Measurements from ENCODE around the gene GBA2. TPM values are rescaled to one million over a fixed set of nuclear protein-coding genes. Genes with fewer than 3 reads are reported as not detected.

Gene GBA2
- total RNA-seq, 1 experiment from 2014 or later: 48.6 TPM

DNA sequence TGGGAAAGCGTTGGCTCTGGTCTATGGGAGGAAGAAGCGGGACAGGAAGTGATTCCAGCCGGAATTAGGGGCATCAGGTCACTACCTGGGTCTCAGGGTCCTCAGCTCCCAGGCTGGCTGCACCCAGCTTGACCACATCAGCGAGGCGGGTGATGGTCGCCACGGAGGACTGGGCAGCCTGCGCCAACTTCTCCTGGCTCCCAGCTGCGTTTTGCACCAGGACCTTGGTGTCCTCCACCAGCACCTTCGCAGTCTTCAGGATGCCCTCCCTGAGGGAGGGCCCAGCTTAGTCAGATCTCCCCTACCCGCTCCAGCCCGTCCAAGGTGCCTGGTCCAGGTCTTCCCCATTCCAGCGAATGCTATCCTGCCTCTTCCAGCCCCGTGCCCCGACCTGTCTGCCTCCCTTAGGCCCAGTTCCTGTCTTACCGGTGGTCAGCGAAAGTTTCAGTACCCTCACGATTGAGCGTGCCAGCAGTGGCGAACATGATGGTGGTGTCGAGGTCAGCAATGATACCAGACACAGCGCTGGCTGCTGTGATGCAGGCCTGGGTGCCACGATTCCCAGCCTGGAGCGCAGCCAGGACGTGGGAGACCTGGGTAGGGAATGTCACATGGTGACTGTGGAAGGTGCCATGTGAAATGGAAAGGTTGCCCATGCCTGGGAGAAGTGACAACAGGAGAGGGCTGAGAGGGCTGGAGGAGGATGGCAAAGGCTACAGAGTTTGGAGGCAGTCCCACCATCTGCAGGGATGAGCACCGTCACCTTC, 44.9 kb downstream of the GBA2 start:
- in situ Hi-C loops (cut with HindIII; ENCODE audit: low sequenced_read_pairs): no loop called here
- no peak for DNase-seq (ENCODE audit: low spot score)

DNA sequence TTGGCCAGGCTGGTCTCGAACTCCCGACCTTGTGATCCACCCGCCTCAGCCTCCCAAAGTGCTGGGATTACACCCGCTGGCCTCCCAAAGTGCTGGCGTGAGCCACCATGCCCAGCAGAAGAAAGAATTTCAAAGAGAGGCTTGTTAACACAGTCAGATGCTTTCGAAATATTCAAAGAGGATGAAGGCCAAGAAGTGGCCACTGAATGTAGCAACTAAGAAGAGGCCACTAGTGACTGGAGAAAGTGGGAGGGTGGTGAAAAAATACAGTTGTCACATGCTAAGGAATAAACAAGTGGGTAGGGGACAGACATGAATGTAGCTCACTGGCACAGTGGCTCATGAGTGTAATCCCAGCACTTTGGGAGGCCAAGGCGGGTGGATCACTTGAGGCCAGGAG, 46.3 kb downstream of the GBA2 start:
- no peak for DNase-seq (ENCODE audit: low spot score)
- in situ Hi-C loops (cut with HindIII; ENCODE audit: low sequenced_read_pairs): no loop called here

DNA sequence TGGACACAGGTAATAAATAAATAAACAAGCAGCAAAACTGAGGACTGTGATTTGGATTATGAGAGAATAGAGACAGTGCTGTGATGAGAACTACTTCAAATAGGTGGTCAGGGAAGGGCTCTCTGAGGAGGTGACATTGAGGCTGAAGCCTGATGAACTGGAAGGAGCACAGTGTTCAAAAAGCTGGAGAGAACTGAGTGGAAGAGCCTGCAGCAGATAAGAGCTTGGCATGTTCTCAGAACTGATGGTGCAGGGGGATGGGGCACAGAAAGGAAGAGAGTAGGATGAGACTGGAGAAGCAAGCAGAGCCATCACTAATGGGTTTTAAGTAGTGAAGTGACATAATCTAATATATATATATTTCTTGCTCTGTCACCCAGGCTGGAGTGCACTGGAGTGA, 48.1 kb downstream of the GBA2 start:
- no peak for DNase-seq (ENCODE audit: low spot score)
- in situ Hi-C loops (cut with HindIII; ENCODE audit: low sequenced_read_pairs): no loop called here

DNA sequence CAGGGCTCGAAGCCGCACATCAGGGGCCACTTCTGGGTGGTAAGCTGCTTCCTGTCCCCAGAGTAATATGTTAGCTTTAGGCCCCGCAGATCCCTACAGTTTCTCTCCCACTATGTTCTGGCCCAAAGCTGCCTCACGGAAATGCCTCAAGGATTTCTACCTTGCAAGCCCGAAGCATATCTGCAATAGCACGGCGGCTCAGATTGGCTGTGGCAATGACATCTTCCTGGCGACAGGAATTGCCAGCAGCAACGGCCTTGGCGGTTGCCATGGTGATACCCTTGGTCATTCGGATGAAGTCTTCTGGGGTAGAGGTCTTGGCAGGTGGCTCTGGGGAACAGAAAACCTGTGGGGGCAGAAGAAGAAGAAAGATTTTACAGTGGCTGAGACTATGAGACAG, 49.0 kb downstream of the GBA2 start:
- DNase-seq (ENCODE audit: low spot score): no peak
- in situ Hi-C loops (cut with HindIII; ENCODE audit: low sequenced_read_pairs): no loop called here

DNA sequence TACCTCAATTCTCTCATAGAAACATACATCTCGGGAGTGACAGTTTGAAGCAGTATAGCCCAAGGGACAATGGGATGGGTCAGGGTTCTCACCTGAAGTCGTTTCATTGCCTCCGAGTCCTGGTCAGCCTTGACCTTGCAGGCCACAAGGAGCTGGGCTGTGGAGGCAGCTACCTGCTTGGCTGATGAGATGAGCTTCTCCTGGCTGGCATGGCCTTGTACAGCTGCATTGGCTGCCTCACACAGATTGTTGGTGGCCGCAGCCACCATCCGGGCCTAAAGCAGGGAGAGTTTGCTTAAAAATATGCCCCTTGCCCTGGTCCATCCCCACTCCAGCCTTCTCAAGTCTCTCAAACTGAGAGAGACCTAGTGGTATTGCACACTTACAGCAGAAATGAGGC, 50.8 kb downstream of the GBA2 start:
- in situ Hi-C loops (cut with HindIII; ENCODE audit: low sequenced_read_pairs): no loop called here
- DNase-seq (ENCODE audit: low spot score): no peak

DNA sequence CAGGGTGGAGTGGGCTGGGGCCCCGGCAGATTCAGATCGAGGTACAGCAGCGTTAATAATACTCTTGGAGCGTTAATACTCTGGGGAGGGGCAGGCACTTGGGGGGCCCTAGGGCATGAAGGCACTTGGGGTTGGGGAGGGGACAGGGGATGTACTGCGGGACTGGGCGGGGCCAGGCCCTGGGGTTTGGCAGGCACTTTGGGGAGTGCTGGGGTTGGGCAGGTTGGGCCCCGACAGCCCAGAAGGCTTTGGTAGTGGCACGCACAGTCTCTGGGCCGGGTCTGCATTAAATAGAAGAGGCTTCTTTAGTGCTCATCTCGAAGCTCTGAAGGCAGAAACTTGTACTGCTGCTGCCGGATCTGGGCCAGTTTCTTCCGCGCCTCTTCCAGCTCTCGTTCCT, 51.5 kb downstream of the GBA2 start:
- no peak for DNase-seq (ENCODE audit: low spot score)
- in situ Hi-C loops (cut with HindIII; ENCODE audit: low sequenced_read_pairs): no loop called here

DNA sequence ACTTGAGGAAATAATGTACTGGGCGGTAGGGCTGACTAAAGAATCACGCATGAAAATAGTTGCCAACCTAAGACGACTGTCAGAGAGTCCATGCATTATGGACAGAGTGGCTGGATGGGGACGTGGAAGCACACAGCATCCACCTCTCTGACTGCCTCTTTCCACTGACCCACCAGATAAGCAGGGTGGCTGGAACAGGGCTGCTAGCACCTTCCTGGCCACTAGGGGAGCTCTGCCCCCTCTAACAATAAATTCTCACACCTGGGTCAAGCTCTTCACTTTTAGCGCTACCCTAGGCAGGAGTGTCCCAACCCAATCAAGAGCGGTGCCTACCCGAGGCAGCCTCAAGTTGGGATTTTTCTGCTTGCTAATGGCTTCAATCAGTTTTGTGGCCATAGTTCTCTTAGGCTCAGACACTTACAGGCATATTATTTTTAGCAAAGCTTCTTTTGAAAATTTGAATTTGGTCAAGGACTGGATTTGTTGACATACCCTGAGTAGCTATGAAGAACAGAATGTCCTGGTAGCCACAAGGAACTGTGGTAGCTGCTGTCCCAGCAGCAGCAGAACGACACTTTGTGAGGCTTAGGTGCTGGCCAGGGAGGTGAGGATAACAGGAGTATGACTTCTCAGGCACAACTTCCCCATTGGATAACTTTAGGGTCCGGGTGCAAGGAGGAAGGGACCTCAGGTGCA, 52.4 kb downstream of the GBA2 start:
- in situ Hi-C loops (cut with HindIII; ENCODE audit: low sequenced_read_pairs): no loop called here
- DNase-seq (ENCODE audit: low spot score): peak; percentile 82

DNA sequence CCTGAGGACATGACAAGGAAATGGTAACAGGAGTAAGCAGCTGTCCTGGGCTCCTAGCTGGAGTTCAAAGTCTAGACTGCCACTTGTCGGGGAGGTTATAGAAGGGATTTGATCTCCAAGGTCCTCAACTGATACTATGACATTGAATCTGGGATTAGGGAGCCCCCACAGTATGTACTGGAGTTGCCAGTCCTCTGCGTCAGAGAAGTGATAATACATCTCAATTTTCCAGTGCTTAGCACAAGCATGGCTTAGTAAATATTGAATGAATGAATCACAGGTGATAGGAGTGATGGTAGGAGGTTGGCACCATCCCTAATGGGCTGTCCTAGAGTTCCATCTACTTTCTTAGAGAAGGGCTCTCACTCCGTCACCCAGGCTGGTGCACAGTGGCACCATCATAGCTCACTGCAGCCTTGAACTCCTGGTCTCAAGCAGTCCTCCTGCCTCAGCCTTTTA, 53.1 kb downstream of the GBA2 start:
- in situ Hi-C loops (cut with HindIII; ENCODE audit: low sequenced_read_pairs): no loop called here

DNA sequence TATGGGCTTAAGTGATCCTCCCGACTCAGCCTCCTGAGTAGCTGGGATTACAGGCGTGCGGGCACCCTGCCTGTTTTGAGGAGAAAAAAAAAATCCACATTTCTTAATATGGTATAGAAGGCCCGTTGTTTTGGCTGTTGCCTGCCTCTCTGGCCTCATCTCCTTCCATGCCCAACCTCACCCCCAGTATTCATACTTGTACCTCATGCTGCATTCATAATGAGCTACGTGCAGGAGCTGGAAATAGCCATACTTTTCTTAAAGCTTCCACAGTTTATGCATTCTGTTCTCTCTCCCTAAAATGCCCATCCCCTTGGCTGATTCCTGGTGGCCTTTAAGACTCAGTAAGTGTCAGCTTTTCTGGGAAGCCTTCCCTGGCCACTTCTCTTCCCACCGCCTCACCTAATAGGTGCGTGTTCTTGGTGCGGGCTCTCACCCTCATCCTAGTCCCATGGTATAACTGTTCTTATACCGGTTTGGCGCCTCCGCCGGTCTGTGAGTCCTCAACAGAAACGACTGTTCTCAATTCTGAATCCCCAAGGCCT, 57.2 kb downstream of the GBA2 start:
- in situ Hi-C loops (cut with HindIII; ENCODE audit: low sequenced_read_pairs): no loop called here
- DNase-seq (ENCODE audit: low spot score): no peak

More for the DNA sequence above, 53.1 kb downstream of the GBA2 start:
- DNase-seq (ENCODE audit: low spot score): no peak

DNA sequence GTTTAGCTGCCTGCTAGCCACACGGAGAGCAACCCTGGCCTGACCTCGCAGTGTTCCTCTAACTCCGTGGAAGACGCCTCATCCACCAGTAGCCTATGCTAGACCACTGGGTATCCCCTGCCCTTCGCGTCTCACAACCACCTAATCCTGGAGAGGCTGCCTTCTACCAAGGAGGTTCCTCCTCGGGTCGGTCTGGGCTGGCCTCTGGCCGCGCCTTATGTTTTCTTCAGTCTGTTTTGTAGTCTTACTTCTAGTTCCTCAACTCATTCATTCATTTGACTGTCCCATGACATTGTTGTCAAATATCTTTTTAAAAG, 57.7 kb downstream of the GBA2 start:
- no peak for DNase-seq (ENCODE audit: low spot score)
- in situ Hi-C loops (cut with HindIII; ENCODE audit: low sequenced_read_pairs): no loop called here

DNA sequence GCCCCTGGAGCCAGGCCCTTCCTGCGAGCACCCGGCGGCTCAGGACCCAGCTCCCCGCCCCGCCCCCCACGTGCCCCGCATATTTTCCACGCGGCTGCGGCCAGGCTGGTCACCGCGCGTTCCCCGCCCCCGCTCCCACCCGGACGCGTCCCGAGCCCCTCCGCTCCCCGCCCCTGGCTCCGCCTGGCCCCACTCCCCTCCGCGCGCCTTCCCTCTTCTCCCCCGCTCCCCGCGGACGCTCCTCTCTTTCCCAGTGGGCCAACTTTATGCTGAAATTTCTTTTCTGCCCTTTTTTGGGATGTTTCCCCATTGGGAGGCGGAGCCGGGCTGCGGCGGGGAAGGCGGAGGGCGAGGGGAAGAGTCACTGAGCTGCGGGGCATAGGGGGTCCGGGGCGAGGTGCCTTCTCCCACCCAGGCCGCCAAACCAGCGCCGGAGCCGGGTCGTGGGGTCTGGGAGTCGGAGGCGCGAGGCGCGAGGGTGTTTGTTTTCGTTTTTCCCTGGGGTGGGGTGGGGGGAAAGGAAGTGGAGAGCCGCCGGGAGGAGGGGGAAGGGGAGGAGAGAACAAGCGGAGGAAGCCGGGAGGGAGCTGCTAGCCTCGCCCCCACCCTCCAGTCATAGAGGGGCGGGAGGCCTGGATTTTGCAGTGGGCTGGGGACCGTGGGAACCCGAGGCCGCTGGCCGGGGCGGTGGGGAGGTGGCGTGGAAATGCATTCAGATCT, 58.3 kb downstream of the GBA2 start:
- in situ Hi-C loops (cut with HindIII; ENCODE audit: low sequenced_read_pairs): no loop called here
- DNase-seq (ENCODE audit: low spot score): peak; percentile 79

DNA sequence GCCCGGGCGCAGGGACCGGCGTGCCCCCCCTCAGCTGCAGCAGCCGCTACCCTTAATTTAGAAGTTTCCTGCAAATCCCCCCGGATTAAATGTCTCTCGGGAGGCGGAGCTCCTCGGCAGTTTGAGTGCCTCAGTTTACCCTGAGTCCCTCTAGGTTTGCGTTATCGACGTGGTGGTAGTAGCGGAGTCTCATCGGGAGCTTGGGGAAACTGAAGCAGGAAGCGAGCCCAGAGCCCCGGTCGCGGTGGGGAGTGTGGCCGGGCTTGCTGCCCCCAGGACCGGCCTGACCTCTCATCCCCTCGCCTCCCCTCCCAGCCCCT, 58.8 kb downstream of the GBA2 start:
- DNase-seq (ENCODE audit: low spot score): no peak
- in situ Hi-C loops (cut with HindIII; ENCODE audit: low sequenced_read_pairs): no loop called here

DNA sequence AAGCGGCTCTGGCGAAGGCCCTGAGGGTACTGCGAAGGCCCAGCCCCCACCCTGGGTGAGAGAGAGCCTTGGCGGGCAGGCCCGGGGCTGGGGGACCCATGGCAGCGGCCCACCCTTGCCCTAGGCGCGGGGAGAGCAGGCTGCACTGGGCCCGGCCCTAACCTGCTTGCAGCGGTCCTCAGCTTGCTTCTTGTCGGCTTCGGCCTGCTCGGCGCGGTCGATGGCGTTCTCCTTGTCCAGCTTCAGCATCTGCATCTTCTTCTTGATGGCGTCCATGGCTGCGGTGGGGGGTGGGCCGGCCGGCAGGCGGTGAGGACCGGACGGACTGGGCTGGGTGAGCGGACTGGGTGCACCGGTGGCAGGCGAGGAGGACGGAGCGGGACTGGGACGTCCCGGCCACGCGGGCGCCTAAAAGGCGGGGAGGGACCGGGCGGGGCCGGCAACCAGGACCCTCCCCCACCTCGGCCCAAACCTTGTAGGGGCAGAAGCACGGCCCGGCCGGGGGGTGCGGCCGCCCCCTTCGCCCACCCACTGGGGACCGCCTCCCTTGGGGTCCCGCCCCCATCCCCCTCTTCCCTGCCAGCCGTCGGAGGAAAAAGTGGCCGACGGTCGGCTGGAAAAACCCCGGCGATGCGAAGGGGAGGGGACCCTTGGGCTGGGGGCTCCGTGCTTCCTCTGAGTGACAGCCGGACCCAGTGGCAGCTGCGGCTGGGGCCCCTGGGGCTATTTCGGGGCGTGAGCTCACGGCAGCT, 59.3 kb downstream of the GBA2 start, which contains the start of gene TPM2:
Gene TPM2 (minus strand): TSS at position 384 of the 752 bp plus-strand sequence. CDS start 108 bp downstream, at position 276.
- DNase-seq (ENCODE audit: low spot score): no peak
- in situ Hi-C loops (cut with HindIII; ENCODE audit: low sequenced_read_pairs): no loop called here

DNA sequence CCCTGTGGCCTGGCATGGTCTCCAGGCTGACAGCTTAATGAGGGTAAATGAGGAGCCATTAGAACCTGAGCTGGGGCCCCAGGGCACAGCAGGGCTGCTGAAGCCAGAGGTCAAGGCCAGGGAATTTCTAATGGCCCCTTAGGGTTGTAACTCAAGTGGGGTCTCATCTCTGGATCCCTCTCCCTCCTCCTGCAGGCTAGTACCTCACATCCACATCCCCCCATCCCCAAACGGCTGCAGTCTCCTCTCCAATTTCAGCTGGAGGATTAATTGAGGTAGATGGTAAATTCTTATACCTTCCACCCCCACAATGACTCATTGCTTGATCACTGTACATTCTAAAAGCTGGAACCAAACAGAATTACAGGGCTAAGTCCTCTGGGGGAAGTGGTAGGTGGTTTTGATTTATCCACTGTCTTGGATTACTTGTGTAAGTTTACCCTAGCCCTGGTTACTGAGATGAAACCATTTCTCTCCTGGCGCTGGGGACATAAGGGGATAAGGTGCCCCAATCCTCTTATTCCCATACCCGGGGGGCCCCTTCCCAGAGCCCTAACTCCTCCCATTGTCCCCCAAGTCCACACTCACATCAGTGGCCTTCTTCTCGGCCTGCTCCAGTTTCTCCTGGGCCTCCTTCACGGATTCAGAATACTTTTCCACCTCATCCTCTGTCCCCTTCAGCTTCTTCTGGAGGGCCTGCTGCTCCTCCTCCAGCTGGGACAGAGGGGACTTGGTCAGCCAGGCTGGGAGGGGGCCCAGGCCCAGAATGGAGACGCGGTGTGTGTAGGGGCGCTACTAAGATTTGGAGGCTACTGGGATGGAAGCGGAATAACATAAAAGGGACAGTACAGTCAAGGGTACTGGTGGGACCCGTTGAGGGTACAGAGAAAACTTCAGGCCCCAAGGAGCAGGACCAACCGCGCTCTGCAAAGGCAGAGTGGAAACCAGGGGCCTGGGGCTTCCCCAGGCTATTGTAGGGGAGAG, 60.2 kb downstream of the GBA2 start:
- in situ Hi-C loops (cut with HindIII; ENCODE audit: low sequenced_read_pairs): no loop called here
- DNase-seq (ENCODE audit: low spot score): no peak

DNA sequence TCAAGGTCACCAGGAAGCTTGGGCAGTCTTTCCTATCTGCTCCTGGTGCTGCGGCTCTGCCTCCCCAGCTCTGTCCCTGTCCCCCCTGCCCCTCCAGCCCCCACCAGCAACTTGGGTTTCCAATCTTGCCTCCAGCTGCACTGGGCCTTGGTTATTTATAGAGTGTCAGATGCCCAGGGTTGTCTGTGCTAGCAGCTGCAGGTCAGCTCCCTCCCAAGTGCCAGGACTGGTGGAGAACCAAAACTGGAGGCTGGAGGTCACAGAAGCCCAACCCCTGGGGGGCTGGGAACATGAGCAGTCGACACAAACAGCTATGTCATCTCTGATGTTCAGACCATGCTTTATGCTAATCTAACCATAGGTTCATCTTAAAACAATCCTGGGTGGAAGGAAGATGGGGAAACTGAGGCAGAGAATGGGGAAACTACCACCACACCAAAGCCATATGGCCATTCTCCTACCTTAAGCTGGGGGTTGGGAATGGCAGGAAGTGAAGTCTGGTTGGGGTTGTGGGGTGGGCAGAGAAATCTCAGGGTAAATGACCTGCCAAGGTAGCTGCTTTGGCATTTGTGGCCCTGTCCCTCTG, 61.0 kb downstream of the GBA2 start:
- no peak for DNase-seq (ENCODE audit: low spot score)
- in situ Hi-C loops (cut with HindIII; ENCODE audit: low sequenced_read_pairs): no loop called here

DNA sequence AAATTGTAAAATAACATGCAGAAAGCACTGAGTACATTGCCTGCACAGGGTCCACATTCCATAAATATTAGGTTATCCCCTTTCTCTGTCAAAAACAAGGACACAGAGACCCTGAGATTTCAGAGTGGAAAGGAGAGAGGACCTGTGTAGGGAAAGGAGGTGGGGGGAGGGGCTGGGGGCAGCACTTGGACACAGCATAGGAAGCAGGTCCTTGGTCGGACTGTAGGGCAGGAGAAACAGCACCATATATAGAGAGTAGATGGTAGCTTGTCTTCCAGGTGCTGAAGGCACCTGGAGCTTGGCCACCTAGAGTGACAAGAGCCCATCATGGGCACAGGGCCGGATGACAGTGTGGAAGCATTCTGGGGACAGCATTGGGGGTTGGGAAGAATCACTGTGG, 61.7 kb downstream of the GBA2 start:
- in situ Hi-C loops (cut with HindIII; ENCODE audit: low sequenced_read_pairs): no loop called here

More for the DNA sequence above, 61.7 kb downstream of the GBA2 start:
- no peak for DNase-seq (ENCODE audit: low spot score)
